Adrenal gland (tissue), 12 donors: ENCODE measurements around the gene FZD8. TPM values are rescaled to one million over a fixed set of nuclear protein-coding genes. Genes with fewer than 3 reads are reported as not detected.

Experiments used
- DNase-seq, 7 donors: peaks; one replicate each; pipeline ENCODE4 v3.0.0-alpha.2; 2019 to 2020
- H3K27ac ChIP-seq, 5 donors: fragments of 200-600 bp; sonication (generic) in 4 of 5; 1 replicate in 3 of 5; 2 replicates in 2 of 5; pipeline versions ENCODE4 v1.5.1 to v1.8.0; 2016 to 2020; ENCODE audit warnings: mild to moderate bottlenecking in 1 of 5
- H3K27me3 ChIP-seq: fragments of 200-600 bp; 2 replicates; pipeline ENCODE4 v1.8.0; 2021
- H3K36me3 ChIP-seq, 2 donors: fragments of 200-600 bp; replicated peaks in 1 of 2; 1 replicate in 1 of 2; 2 replicates in 1 of 2; pipeline versions ENCODE4 v1.5.1 to v1.8.0; 2018 to 2022
- H3K4me1 ChIP-seq, 2 donors: fragments of 200-600 bp; replicated peaks in 1 of 2; 1 replicate in 1 of 2; 2 replicates in 1 of 2; pipeline versions ENCODE4 v1.5.1 to v1.8.0; 2018 to 2021
- H3K4me3 ChIP-seq, 4 donors: fragments of 200-600 bp; sonication (generic) in 3 of 4; one replicate each; pipeline ENCODE4 v1.5.1; 2016 to 2018
- H3K9me3 ChIP-seq, 3 donors: fragments of 200-600 bp; sonication (generic) in 1 of 3; replicated peaks in 1 of 3; 1 replicate in 2 of 3; 2 replicates in 1 of 3; pipeline versions ENCODE4 v1.5.1 to v1.8.0; 2016 to 2021
- POLR2A ChIP-seq, 2 donors: fragments of 450-650 bp; IDR thresholded peaks; one replicate each; pipeline ENCODE4 v1.6.1; 2017; ENCODE audit warnings: antibody characterized with exemption in 2 of 2, mild to moderate bottlenecking in 2 of 2, moderate library complexity in 1 of 2
- WGBS, 4 donors: extraction: QIAGEN DNeasy Blood & Tissue Kit in 2 of 4; methylation state at CpG; one replicate each; pipeline versions ENCODE4 v1.1.5 to v1.1.7; 2013 to 2017; 5-methylcytosine and 5-hydroxymethylcytosine counted together
- intact Hi-C, 2 donors: fragments of 100-400 bp; cut with DNase I; formaldehyde crosslinking; loops; one replicate each; pipeline versions ENCODE4 v1.14.1 to v1.15.0; 2022 to 2023
- polyA plus RNA-seq, 3 donors: library from polyadenylated mRNA; stranded (reverse); fragments of 200-250 nt in 2 of 3; fragments of 350-450 nt in 1 of 3; fragmentation: Illumina TruSeq in 1 of 3; extraction: RNeasy Lipid Tissue Mini Kit (QIAGEN cat#74804) in 1 of 3; gene quantifications; one replicate each; pipeline ENCODE4 v1.2.3, GENCODE V29; 2013 to 2014
- total RNA-seq, 9 donors: library from RNA; depleted of rRNA in 4 of 9; stranded (reverse); fragments of >200 nt in 4 of 9; fragments of 120-200 nt in 1 of 9; fragmentation: NEBNext Ultra II Directional in 1 of 9; extraction: Animal tissue kit (Norgen Biotek cat#: 25700) in 1 of 9; gene quantifications; one replicate each; pipeline versions ENCODE4 v1.1.0 to v1.2.4, GENCODE V29; 2013 to 2023
- TF ChIP-seq, protein P1 (sequence below), 6 experiments: fragments of 450-650 bp in 4 of 6; fragments of 200-600 bp in 2 of 6; sonication (generic) in 1 of 6; IDR thresholded peaks; 1 replicate in 5 of 6; 2 replicates in 1 of 6; pipeline versions ENCODE4 v1.5.1 to v1.8.0; 2016 to 2021; ENCODE audit warnings: antibody characterized with exemption in 6 of 6, mild to moderate bottlenecking in 2 of 6, moderate library complexity in 1 of 6
- donor health status: healthy with polysubstance abuse.
- donor health status: Bipolar disorder and iron deficiency.
- donor health status: DM: yes; HTN: yes; CAD: no.
- donor health status: DM: no; HTN: no; CAD: no.
- donor health status: DM: no; HTN: no; CAD: no.
- donor health status: DM: yes; HTN: yes; CAD: no.

Gene FZD8
- total and polyA plus RNA-seq, 12 donors = 0.97 to 5.9 (median 3.8) TPM

DNA sequence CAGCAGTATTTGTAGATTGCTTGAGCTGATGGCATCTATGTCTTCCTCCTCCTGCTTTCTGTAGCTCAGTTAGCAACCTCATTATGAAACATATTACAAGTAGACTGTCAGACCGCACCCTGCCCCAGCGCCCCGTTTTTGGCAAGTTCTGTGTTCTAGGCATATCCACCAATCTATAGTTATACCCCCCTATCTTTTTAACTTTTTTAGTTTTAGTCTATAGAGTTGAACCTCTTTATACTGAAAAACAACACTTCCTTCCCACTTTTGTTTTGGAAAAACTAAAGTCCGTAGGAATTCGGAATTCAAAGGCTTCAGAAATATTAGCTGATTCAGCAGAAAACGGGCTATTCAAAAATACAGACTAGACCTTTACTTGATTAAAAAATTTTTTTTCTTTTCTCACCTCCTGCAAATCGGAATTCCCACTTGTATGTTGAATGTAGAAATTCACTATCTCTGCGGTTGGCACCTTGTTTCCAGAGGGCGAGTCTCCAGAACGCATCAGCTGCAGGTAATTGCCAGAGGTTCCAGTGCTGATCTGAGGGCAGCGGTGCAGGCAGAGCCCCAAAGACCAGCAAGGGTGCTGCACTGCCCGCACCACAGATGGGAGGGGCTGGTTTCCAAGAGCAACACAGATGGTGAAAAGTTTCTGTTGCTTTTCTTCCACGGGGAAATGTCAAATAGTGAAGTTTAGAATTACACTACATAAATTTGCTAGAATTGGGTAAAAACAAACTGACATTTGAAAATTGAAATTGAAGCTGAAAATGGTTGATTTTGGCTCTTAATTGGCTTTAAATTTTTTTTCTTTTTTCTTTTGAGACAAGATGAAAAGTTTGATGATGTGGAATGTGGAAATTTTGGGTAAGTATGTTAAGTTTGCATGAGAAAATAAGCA, 2.2 kb upstream of the FZD8 start:
- 23 to 27% (median 24%) methylated on average over 13 of the region's 13 CpGs for WGBS, 4 donors
- TF ChIP-seq, protein P1, sequence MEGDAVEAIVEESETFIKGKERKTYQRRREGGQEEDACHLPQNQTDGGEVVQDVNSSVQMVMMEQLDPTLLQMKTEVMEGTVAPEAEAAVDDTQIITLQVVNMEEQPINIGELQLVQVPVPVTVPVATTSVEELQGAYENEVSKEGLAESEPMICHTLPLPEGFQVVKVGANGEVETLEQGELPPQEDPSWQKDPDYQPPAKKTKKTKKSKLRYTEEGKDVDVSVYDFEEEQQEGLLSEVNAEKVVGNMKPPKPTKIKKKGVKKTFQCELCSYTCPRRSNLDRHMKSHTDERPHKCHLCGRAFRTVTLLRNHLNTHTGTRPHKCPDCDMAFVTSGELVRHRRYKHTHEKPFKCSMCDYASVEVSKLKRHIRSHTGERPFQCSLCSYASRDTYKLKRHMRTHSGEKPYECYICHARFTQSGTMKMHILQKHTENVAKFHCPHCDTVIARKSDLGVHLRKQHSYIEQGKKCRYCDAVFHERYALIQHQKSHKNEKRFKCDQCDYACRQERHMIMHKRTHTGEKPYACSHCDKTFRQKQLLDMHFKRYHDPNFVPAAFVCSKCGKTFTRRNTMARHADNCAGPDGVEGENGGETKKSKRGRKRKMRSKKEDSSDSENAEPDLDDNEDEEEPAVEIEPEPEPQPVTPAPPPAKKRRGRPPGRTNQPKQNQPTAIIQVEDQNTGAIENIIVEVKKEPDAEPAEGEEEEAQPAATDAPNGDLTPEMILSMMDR (IDR thresholded peaks at IDR 0.05) = no peak
- no peak for TF ChIP-seq POLR2A (IDR thresholded peaks at IDR 0.05)
- Histone ChIP-seq H3K4me1 (peaks cover 17 to 21% of the 10 kb centered on the region in 2 donors), H3K36me3 (no peaks in the 10 kb centered on the region), H3K27me3 (no peaks in the 10 kb centered on the region), H3K27ac (peak overlapping the region in 1 of 5 donors; percentile 81), H3K9me3 (no peaks in the 10 kb centered on the region), H3K4me3 (peak overlapping the region in 1 of 4 donors; percentile 71)
- DNase-seq = peak in 1 of 7 donors; percentile 11
- intact Hi-C loops = loop anchor here in 1 of 2 donors (5.0 kb wide), 1 partner anchor 1133 kb away; no protein-coding TSS in a partner anchor

DNA sequence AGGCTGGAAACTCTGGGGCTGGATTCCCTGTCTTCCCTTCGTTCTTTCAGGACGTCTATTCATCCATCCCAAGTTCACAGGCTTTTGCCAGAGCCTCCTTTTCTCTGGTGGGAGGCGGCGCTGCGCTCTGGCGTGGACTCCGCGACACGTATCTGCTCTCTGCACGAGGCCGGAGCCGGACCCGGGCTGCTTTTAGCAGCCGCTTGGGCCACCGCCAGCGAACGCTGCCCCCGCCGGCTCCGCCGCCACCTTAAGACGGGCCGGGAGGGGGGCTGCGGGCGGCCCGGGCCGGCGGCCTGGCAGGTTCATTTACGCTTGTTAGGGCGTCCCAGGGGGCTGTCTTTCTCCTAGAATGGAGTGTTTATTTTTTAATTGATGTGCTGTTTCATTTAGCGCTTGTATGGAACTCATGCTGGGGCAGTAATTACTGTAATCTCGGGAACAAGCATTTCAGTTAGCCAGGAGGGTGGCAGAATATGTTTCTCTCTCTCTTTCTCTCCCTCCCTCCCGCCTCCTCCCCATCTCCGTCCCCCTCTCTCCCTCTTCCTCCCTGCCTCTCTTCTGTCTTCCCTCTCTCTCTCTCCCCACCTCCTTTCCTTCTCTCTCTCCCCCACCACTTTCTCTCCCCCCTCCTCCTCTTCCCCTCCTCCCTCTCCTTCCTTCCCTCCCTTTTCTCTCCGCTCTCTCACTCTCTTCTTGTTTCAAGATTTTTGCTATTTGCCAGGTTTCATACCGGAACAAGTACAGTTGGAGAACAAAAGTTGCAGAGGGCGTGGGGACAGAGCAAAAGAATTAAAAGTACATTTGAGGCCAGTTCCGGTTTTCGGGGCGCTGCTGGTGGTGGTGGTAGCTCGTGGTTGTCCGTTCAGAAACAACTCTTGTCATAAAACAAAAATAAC, 1.3 kb upstream of the FZD8 start:
- H3K4me1 ChIP-seq = peaks cover 17 to 21% of the 10 kb centered on the region in 2 donors
- TF ChIP-seq, protein P1 (IDR thresholded peaks at IDR 0.05) = no peak
- TF ChIP-seq POLR2A (IDR thresholded peaks at IDR 0.05) = no peak
- H3K27ac ChIP-seq = peak overlapping the region in 2 of 5 donors; percentile 34 to 81
- peak; percentile 58 to 72 (median 67) for DNase-seq
- no peaks in the 10 kb centered on the region for H3K27me3 ChIP-seq
- 0 to 2% (median 1%) methylated on average over 33 to 42 of the region's 42 CpGs for WGBS, 4 donors
- H3K4me3 ChIP-seq = peak overlapping the region in 3 of 4 donors; percentile 22 to 71 (median 35)
- no peaks in the 10 kb centered on the region for H3K36me3 ChIP-seq
- no peaks in the 10 kb centered on the region for H3K9me3 ChIP-seq
- intact Hi-C loops = loop anchor here in 1 of 2 donors (5.0 kb wide), 1 partner anchor 1134 kb away; no protein-coding TSS in a partner anchor

DNA sequence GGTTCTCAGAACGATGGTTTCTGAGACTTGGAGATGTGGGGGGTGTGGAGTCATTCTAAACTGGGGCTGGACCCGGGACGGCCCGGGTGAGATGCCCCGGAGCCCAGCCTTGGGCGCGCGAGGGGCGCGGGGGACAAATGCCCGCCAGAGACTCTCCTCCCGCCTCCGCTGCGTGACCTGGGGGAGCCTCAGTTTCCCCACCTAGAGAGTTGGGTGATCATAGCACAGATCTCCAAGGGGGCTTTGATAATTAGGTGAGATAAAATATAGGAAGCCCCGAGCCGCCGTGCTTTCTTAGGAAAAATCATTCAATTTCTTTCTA, 658 bp upstream of the FZD8 start:
- peak overlapping the region in 2 of 5 donors; percentile 30 to 34 for H3K27ac ChIP-seq
- WGBS, 4 donors = 0 to 2% (median 0%) methylated on average over 17 of the region's 17 CpGs
- H3K4me3 ChIP-seq = peak overlapping the region in 3 of 4 donors; percentile 11 to 71 (median 35)
- intact Hi-C loops = loop anchor here in 1 of 2 donors (5.0 kb wide), 1 partner anchor 1135 kb away; no protein-coding TSS in a partner anchor
- H3K9me3 ChIP-seq = no peaks in the 10 kb centered on the region
- no peaks in the 10 kb centered on the region for H3K36me3 ChIP-seq
- peaks cover 17 to 21% of the 10 kb centered on the region in 2 donors for H3K4me1 ChIP-seq
- no peak for DNase-seq
- TF ChIP-seq POLR2A (IDR thresholded peaks at IDR 0.05) = no peak
- TF ChIP-seq, protein P1 (IDR thresholded peaks at IDR 0.05) = no peak
- H3K27me3 ChIP-seq = no peaks in the 10 kb centered on the region
